ENCODE data around the gene CTXN3. TPM values are rescaled to one million over a fixed set of nuclear protein-coding genes. Genes with fewer than 3 reads are reported as not detected.
A peak's percentile ranks its signal among the peaks of the same experiment; 100 is the strongest.

CTXN3 gene
- total RNA-seq, 2 donors from 2014 or later, result not detected

DNA sequence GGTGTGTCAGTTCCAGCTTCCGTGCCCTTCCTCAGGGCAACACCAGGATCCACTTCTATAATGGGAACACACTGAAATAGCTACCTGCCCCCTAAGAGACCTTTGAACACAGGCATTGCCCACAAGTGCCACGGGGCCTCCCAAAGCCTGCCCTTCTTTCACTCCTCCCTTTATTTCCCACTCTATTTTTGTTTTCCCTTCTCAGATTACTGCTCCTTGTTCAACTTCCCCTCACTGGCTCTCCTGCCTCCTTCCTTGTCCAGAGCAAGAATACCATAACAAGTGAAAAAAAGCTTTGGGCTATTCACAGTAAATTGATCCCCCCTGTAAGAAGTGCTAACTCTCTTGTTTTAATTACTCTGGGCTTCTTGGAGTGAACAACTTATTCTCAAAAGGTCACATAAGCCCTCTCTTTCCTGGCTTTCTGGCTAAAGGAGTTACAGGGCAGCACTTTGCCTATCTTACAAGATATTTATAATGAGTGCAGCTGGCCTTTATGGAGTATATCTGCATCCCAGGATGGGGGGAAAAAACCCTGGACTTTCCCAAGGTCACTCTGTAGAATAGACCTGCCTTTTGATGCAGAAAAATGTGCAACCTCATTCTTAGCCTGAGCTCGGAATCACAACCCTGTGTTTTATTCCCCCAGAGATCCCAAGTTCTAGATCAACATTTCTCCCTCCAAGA is 11.3 kb downstream of the CTXN3 start:
- Mint-ChIP-seq H3K9me3 (no peaks in the 10 kb centered on the region), H3K27me3 (ENCODE audit: insufficient read depth) (no peaks in the 10 kb centered on the region), H3K27ac (no peak overlapping the region), H3K4me3 (no peak overlapping the region), H3K4me1 (peaks cover 2% of the 10 kb centered on the region), H3K36me3 (ENCODE audit: low read depth) (no peaks in the 10 kb centered on the region)
- no peak for DNase-seq
- Histone ChIP-seq H3K9me3 (ENCODE audit: control insufficient read depth, low read length) (no peaks in the 10 kb centered on the region), H3K36me3 (ENCODE audit: control insufficient read depth, insufficient read depth, low read length) (no peaks in the 10 kb centered on the region), H3K4me3 (ENCODE audit: low read length) (no peak overlapping the region), H3K27ac (ENCODE audit: low read depth, low read length) (peak overlapping the region; percentile 25), H3K9ac (ENCODE audit: extremely low read depth, low read length, poor library complexity, severe bottlenecking) (no peak overlapping the region), H3K27me3 (ENCODE audit: control insufficient read depth, insufficient read depth, low read length, poor library complexity, severe bottlenecking) (no peaks in the 10 kb centered on the region), H3K4me1 (ENCODE audit: control insufficient read depth, insufficient read depth, low read length) (no peaks in the 10 kb centered on the region)
- TF ChIP-seq, protein P1, sequence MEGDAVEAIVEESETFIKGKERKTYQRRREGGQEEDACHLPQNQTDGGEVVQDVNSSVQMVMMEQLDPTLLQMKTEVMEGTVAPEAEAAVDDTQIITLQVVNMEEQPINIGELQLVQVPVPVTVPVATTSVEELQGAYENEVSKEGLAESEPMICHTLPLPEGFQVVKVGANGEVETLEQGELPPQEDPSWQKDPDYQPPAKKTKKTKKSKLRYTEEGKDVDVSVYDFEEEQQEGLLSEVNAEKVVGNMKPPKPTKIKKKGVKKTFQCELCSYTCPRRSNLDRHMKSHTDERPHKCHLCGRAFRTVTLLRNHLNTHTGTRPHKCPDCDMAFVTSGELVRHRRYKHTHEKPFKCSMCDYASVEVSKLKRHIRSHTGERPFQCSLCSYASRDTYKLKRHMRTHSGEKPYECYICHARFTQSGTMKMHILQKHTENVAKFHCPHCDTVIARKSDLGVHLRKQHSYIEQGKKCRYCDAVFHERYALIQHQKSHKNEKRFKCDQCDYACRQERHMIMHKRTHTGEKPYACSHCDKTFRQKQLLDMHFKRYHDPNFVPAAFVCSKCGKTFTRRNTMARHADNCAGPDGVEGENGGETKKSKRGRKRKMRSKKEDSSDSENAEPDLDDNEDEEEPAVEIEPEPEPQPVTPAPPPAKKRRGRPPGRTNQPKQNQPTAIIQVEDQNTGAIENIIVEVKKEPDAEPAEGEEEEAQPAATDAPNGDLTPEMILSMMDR (conservative IDR thresholded peaks at IDR 0.05), result no peak
- WGBS, 2 experiments (ENCODE audit: insufficient coverage in 1 of 2, insufficient read length in 1 of 2), result 77 to 85% methylated on average over 1 to 3 of the region's 3 CpGs

DNA sequence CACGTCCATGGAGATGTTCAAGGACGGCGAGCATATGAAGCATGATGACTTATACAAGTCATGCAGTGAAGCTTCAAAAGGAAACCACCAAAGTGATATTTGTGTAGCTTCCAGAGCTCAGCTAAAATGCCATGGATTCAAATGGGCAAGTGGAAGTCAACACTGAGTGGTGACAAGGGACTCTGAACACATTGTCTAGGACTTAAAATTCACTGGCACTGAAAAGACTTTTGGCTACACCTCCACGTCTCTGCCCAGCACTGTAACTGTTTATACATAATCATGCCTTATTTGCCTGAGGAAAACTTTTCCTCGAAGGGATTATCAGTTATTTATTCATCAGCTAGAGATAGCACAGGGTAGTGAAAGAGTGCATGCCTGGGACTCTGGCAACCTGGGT is 15.2 kb downstream of the CTXN3 start:
- H3K36me3 Mint-ChIP-seq (ENCODE audit: low read depth), result no peaks in the 10 kb centered on the region
- no peaks in the 10 kb centered on the region for H3K9me3 ChIP-seq (ENCODE audit: control insufficient read depth, low read length)
- no peak overlapping the region for H3K4me3 ChIP-seq (ENCODE audit: low read length)
- 94% methylated on average over 5 of the region's 5 CpGs for WGBS, 2 experiments (ENCODE audit: insufficient coverage in 1 of 2, insufficient read length in 1 of 2)
- H3K27me3 Mint-ChIP-seq (ENCODE audit: insufficient read depth), result no peaks in the 10 kb centered on the region
- H3K4me3 Mint-ChIP-seq, result no peak overlapping the region
- TF ChIP-seq, protein P1 (conservative IDR thresholded peaks at IDR 0.05), result no peak
- no peak overlapping the region for H3K9ac ChIP-seq (ENCODE audit: extremely low read depth, low read length, poor library complexity, severe bottlenecking)
- no peaks in the 10 kb centered on the region for H3K36me3 ChIP-seq (ENCODE audit: control insufficient read depth, insufficient read depth, low read length)
- no peaks in the 10 kb centered on the region for H3K27me3 ChIP-seq (ENCODE audit: control insufficient read depth, insufficient read depth, low read length, poor library complexity, severe bottlenecking)
- no peaks in the 10 kb centered on the region for H3K9me3 Mint-ChIP-seq
- no peak for DNase-seq
- H3K27ac Mint-ChIP-seq, result no peak overlapping the region
- H3K27ac ChIP-seq (ENCODE audit: low read depth, low read length), result no peak overlapping the region
- H3K4me1 ChIP-seq (ENCODE audit: control insufficient read depth, insufficient read depth, low read length), result no peaks in the 10 kb centered on the region
- H3K4me1 Mint-ChIP-seq, result peaks cover 2% of the 10 kb centered on the region

DNA sequence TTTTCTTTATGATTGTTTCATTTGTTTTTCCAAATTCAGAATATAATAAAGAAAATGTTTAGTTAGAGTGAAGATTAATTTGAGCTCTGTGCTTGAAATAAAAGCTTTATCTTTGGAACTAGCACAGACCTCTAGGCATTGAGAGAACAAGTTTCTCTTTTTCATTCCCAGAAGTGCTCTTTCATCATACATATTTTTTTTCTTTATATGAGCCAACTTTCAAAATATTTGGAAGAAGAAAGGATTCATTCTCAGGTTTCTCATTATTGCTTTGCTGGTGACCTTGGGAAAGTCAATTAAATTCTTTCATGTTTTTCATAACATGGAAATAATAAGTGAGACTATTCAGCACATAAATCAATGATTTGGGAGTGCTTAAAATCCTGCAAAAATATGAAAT is 16.8 kb downstream of the CTXN3 start:
- H3K36me3 Mint-ChIP-seq (ENCODE audit: low read depth), result no peaks in the 10 kb centered on the region
- H3K27me3 Mint-ChIP-seq (ENCODE audit: insufficient read depth), result no peaks in the 10 kb centered on the region
- Histone ChIP-seq H3K9ac (ENCODE audit: extremely low read depth, low read length, poor library complexity, severe bottlenecking) (no peak overlapping the region), H3K36me3 (ENCODE audit: control insufficient read depth, insufficient read depth, low read length) (no peaks in the 10 kb centered on the region), H3K4me1 (ENCODE audit: control insufficient read depth, insufficient read depth, low read length) (no peaks in the 10 kb centered on the region), H3K27me3 (ENCODE audit: control insufficient read depth, insufficient read depth, low read length, poor library complexity, severe bottlenecking) (no peaks in the 10 kb centered on the region), H3K4me3 (ENCODE audit: low read length) (no peak overlapping the region), H3K9me3 (ENCODE audit: control insufficient read depth, low read length) (no peaks in the 10 kb centered on the region), H3K27ac (ENCODE audit: low read depth, low read length) (no peak overlapping the region)
- no peaks in the 10 kb centered on the region for H3K4me1 Mint-ChIP-seq
- no peak overlapping the region for H3K27ac Mint-ChIP-seq
- no peaks in the 10 kb centered on the region for H3K9me3 Mint-ChIP-seq
- DNase-seq, result no peak
- TF ChIP-seq, protein P1 (conservative IDR thresholded peaks at IDR 0.05), result no peak
- no peak overlapping the region for H3K4me3 Mint-ChIP-seq

Measured in endodermal cell (in vitro differentiated cells).